CD14-positive monocyte (primary cell): Measurements from ENCODE around the gene PAX7. TPM values are rescaled to one million over a fixed set of nuclear protein-coding genes. Genes with fewer than 3 reads are reported as not detected.
A peak's percentile ranks its signal among the peaks of the same experiment; 100 is the strongest.

Experiments
- DNase-seq, 3 donors: peaks; one replicate each; pipeline ENCODE4 v3.0.0-alpha.2; 2011 to 2022
- H2AFZ ChIP-seq: 2 replicates; pipeline ENCODE4 v1.6.0; 2012; ENCODE audit warnings: mild to moderate bottlenecking, low read depth, low read length, inconsistent platforms; ENCODE audit not compliant: insufficient read depth, poor library complexity, severe bottlenecking
- H3K27ac ChIP-seq, 2 donors: 1 replicate in 1 of 2; 2 replicates in 1 of 2; pipeline ENCODE4 v1.5.1; 2012 to 2013; ENCODE audit warnings: low read length in 2 of 2, control low read depth in 1 of 2, inconsistent platforms in 1 of 2, low read depth in 1 of 2, mild to moderate bottlenecking in 1 of 2
- H3K27me3 ChIP-seq, 2 donors: one replicate each; pipeline versions ENCODE4 v1.6.0 to v1.6.1; 2011 to 2013; ENCODE audit warnings: low read length in 2 of 2; ENCODE audit not compliant: control insufficient read depth in 2 of 2, insufficient read depth in 2 of 2
- H3K36me3 ChIP-seq, 2 donors: replicated peaks in 1 of 2; 1 replicate in 1 of 2; 2 replicates in 1 of 2; pipeline versions ENCODE4 v1.5.1 to v1.6.1; 2012 to 2013; ENCODE audit warnings: low read length in 2 of 2, control low read depth in 1 of 2, inconsistent platforms in 1 of 2, mild to moderate bottlenecking in 1 of 2; ENCODE audit not compliant: insufficient read depth in 2 of 2, control insufficient read depth in 1 of 2
- H3K4me1 ChIP-seq, 2 donors: 1 replicate in 1 of 2; 2 replicates in 1 of 2; pipeline versions ENCODE4 v1.5.1 to v1.6.1; 2012 to 2013; ENCODE audit warnings: low read length in 2 of 2, control low read depth in 1 of 2, inconsistent platforms in 1 of 2, mild to moderate bottlenecking in 1 of 2, moderate library complexity in 1 of 2; ENCODE audit not compliant: insufficient read depth in 2 of 2, control insufficient read depth in 1 of 2
- H3K4me2 ChIP-seq: replicated peaks from 2 replicates; pipeline ENCODE3; 2012; ENCODE audit warnings: low read length, moderate library complexity, mild to moderate bottlenecking; ENCODE audit not compliant: poor library complexity, severe bottlenecking; ENCODE audit errors: extremely low read depth
- H3K4me3 ChIP-seq, 3 experiments: fragments of 200-600 bp in 1 of 3; sonication (generic) in 1 of 3; replicated peaks in 1 of 3; 1 replicate in 2 of 3; 2 replicates in 1 of 3; pipeline ENCODE4 v1.5.1; 2011 to 2013; ENCODE audit warnings: low read length in 3 of 3, mild to moderate bottlenecking in 3 of 3, control low read depth in 2 of 3, low read depth in 2 of 3, inconsistent platforms in 1 of 3, moderate library complexity in 1 of 3
- H3K79me2 ChIP-seq: 2 replicates; pipeline ENCODE4 v1.6.0; 2012; ENCODE audit warnings: mild to moderate bottlenecking, control low read depth, inconsistent platforms, low read length, moderate library complexity; ENCODE audit not compliant: insufficient read depth
- H3K9ac ChIP-seq: 2 replicates; pipeline ENCODE4 v1.6.0; 2017; ENCODE audit warnings: low read length, mild to moderate bottlenecking; ENCODE audit not compliant: insufficient read depth, poor library complexity, severe bottlenecking
- H3K9me3 ChIP-seq, 2 donors: replicated peaks in 1 of 2; 1 replicate in 1 of 2; 2 replicates in 1 of 2; pipeline versions ENCODE4 v1.5.1 to v1.6.1; 2012 to 2013; ENCODE audit warnings: low read length in 2 of 2, control low read depth in 1 of 2; ENCODE audit not compliant: control insufficient read depth in 1 of 2, insufficient read depth in 1 of 2
- H4K20me1 ChIP-seq: 2 replicates; pipeline ENCODE4 v1.6.0; 2012; ENCODE audit warnings: mild to moderate bottlenecking, low read length, control low read depth, moderate library complexity; ENCODE audit not compliant: insufficient read depth
- H3K27ac Mint-ChIP-seq, 7 donors: one replicate each; pipeline ENCODE4 v1.8.0; 2020; ENCODE audit warnings: mild to moderate bottlenecking in 7 of 7, mixed read lengths in 7 of 7, moderate library complexity in 6 of 7, inconsistent platforms in 2 of 7
- H3K27me3 Mint-ChIP-seq, 3 donors: one replicate each; pipeline ENCODE4 v1.8.0; 2021 to 2022; ENCODE audit warnings: low read depth in 3 of 3, mild to moderate bottlenecking in 3 of 3, mixed read lengths in 3 of 3, moderate library complexity in 3 of 3, inconsistent platforms in 1 of 3
- H3K36me3 Mint-ChIP-seq, 2 donors: one replicate each; pipeline ENCODE4 v1.8.0; 2020; ENCODE audit warnings: mixed read lengths in 2 of 2, inconsistent platforms in 1 of 2, mild to moderate bottlenecking in 1 of 2
- H3K4me1 Mint-ChIP-seq: one replicate; pipeline ENCODE4 v1.8.0; 2020; ENCODE audit warnings: mild to moderate bottlenecking, mixed read lengths
- H3K4me3 Mint-ChIP-seq, 2 donors: one replicate each; pipeline ENCODE4 v1.8.0; 2020; ENCODE audit warnings: mild to moderate bottlenecking in 2 of 2, mixed read lengths in 2 of 2, moderate library complexity in 1 of 2
- H3K9me3 Mint-ChIP-seq, 7 donors: one replicate each; pipeline ENCODE4 v1.8.0; 2020 to 2022; ENCODE audit warnings: mixed read lengths in 7 of 7, mild to moderate bottlenecking in 6 of 7, moderate library complexity in 6 of 7, inconsistent platforms in 2 of 7
- WGBS: methylation state at CpG from one replicate; pipeline ENCODE4 v1.1.5; 2013; ENCODE audit warnings: missing lambda C conversion rate; ENCODE audit not compliant: insufficient coverage; 5-methylcytosine and 5-hydroxymethylcytosine counted together
- intact Hi-C, 2 donors: fragments of 100-400 bp; cut with micrococcal nuclease; formaldehyde crosslinking; loops; one replicate each; pipeline versions ENCODE4 v1.15.0 to v1.15.1; 2023
- polyA plus RNA-seq, 3 donors: library from polyadenylated mRNA; depleted of rRNA in 1 of 3; unstranded in 2 of 3; stranded (reverse) in 1 of 3; fragments of 300-500 nt in 2 of 3; fragments of >200 nt in 1 of 3; fragmentation: Illumina TruSeq in 2 of 3; gene quantifications; 1 replicate in 2 of 3; 2 replicates in 1 of 3; pipeline ENCODE4 v1.2.3, GENCODE V29; 2012 to 2021
- TF ChIP-seq, protein P1 (sequence below): fragments of 200-600 bp; IDR thresholded peaks from one replicate; pipeline ENCODE4 v1.8.0; 2022; ENCODE audit warnings: antibody characterized with exemption, mild to moderate bottlenecking

Gene PAX7
- polyA plus RNA-seq, 3 donors: not detected

DNA sequence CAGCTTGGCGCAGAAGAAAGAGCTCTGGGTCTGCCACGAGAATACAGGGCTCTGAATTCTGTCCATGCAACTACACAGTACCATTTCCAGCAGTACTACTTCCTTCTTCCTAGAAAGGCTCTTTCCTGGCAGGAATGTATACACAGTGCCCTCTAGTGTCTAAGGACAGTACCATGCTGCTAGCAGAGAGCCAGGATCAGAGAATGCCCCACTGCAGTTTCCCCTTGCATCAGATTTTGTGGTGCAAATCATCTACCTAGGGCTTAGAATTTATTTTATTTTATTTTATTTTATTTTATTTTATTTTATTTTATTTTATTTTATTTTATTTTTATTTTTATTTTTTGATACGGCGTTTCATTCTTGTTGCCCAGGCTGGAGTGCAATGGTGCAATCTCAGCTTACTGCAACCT is 50.8 kb downstream of the PAX7 start:
- H3K4me1 ChIP-seq: no peaks in the 10 kb centered on the region
- no peak overlapping the region for H3K4me3 ChIP-seq
- peak in 2 of 3 donors; percentile 4 to 11 for DNase-seq
- no peaks in the 10 kb centered on the region for H4K20me1 ChIP-seq
- intact Hi-C loops: no loop called here
- no peak overlapping the region for H3K27ac ChIP-seq
- no peak overlapping the region for H3K9ac ChIP-seq
- TF ChIP-seq, protein P1, sequence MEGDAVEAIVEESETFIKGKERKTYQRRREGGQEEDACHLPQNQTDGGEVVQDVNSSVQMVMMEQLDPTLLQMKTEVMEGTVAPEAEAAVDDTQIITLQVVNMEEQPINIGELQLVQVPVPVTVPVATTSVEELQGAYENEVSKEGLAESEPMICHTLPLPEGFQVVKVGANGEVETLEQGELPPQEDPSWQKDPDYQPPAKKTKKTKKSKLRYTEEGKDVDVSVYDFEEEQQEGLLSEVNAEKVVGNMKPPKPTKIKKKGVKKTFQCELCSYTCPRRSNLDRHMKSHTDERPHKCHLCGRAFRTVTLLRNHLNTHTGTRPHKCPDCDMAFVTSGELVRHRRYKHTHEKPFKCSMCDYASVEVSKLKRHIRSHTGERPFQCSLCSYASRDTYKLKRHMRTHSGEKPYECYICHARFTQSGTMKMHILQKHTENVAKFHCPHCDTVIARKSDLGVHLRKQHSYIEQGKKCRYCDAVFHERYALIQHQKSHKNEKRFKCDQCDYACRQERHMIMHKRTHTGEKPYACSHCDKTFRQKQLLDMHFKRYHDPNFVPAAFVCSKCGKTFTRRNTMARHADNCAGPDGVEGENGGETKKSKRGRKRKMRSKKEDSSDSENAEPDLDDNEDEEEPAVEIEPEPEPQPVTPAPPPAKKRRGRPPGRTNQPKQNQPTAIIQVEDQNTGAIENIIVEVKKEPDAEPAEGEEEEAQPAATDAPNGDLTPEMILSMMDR: peak; percentile 71
- peaks cover 0 to 3% of the 10 kb centered on the region in 2 donors for H3K9me3 ChIP-seq
- WGBS: 77% methylated on average over 4 of the region's 4 CpGs
- no peak overlapping the region for H2AFZ ChIP-seq
- no peaks in the 10 kb centered on the region for H3K36me3 Mint-ChIP-seq
- H3K4me2 ChIP-seq: no peak overlapping the region
- H3K27ac Mint-ChIP-seq: no peak overlapping the region
- H3K27me3 Mint-ChIP-seq: peaks cover 14 to 27% (median 17%) of the 10 kb centered on the region in 3 donors
- H3K27me3 ChIP-seq: no peaks in the 10 kb centered on the region
- no peak overlapping the region for H3K4me3 Mint-ChIP-seq
- H3K36me3 ChIP-seq: no peaks in the 10 kb centered on the region
- no peaks in the 10 kb centered on the region for H3K79me2 ChIP-seq
- peaks cover 3% of the 10 kb centered on the region for H3K4me1 Mint-ChIP-seq
- peaks cover 3 to 6% (median 4%) of the 10 kb centered on the region in 7 donors for H3K9me3 Mint-ChIP-seq

DNA sequence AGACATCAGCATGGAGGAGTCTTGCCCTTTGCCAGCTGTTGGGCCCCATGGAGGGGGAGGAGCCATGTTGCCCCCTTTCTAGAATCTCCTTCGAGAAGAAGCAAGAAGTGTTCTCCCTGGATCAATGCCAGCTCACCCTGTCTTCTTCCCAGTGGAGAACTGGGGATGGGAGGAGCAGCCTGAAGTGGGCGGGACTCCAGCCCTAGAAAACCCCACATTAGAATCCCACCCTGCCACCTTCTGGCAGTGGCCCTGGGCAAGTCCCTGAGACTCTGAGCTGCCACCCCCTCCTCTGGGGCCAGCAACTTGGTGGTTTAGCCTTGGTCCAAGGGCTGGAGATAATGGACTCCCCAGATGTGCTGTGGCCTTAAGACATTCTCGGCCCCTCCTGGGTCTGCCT is 51.7 kb downstream of the PAX7 start:
- H3K36me3 ChIP-seq: no peaks in the 10 kb centered on the region
- no peak overlapping the region for H3K4me3 ChIP-seq
- no peaks in the 10 kb centered on the region for H3K36me3 Mint-ChIP-seq
- H3K9ac ChIP-seq: no peak overlapping the region
- no peaks in the 10 kb centered on the region for H4K20me1 ChIP-seq
- no peaks in the 10 kb centered on the region for H3K27me3 ChIP-seq
- no CpG with 5 or more reads among the region's 3 CpGs for WGBS
- intact Hi-C loops: no loop called here
- no peaks in the 10 kb centered on the region for H3K4me1 Mint-ChIP-seq
- no peak overlapping the region for H3K4me3 Mint-ChIP-seq
- peaks cover 3 to 6% (median 4%) of the 10 kb centered on the region in 7 donors for H3K9me3 Mint-ChIP-seq
- H3K79me2 ChIP-seq: no peaks in the 10 kb centered on the region
- TF ChIP-seq, protein P1: no peak
- peaks cover 0 to 3% of the 10 kb centered on the region in 2 donors for H3K9me3 ChIP-seq
- DNase-seq: no peak
- no peak overlapping the region for H3K4me2 ChIP-seq
- H3K27ac Mint-ChIP-seq: no peak overlapping the region
- no peak overlapping the region for H3K27ac ChIP-seq
- H2AFZ ChIP-seq: no peak overlapping the region
- no peaks in the 10 kb centered on the region for H3K4me1 ChIP-seq
- H3K27me3 Mint-ChIP-seq: peaks cover 12 to 26% (median 14%) of the 10 kb centered on the region in 3 donors
